Transverse colon (tissue), 4 donors: ENCODE data around the gene ACAD8. TPM values are rescaled to one million over a fixed set of nuclear protein-coding genes. Genes with fewer than 3 reads are reported as not detected.
"Not testable (repeated sequence)": the region's sequence is repeated elsewhere in the genome, so short reads cannot be mapped to it uniquely, and the experiment has no call there.

Experiments
- DNase-seq: peaks from one replicate; pipeline ENCODE4 v3.0.0-alpha.2; 2019
- H3K27ac ChIP-seq, 4 donors: fragments of 200-600 bp; sonication (generic); 2 replicates each; pipeline ENCODE4 v1.5.1; 2016 to 2018; ENCODE audit warnings: inconsistent platforms in 4 of 4
- H3K27me3 ChIP-seq: fragments of 200-600 bp; sonication (generic); 2 replicates; pipeline ENCODE4 v1.5.1; 2017; ENCODE audit warnings: inconsistent platforms
- H3K36me3 ChIP-seq, 4 donors: fragments of 200-600 bp; sonication (generic); 2 replicates each; pipeline ENCODE4 v1.5.1; 2017 to 2019; ENCODE audit warnings: inconsistent platforms in 4 of 4
- H3K4me1 ChIP-seq, 4 donors: fragments of 200-600 bp; sonication (generic); 2 replicates each; pipeline ENCODE4 v1.5.1; 2017 to 2020; ENCODE audit warnings: inconsistent platforms in 4 of 4
- H3K4me3 ChIP-seq, 4 donors: fragments of 200-600 bp; sonication (generic); 1 replicate in 1 of 4; 2 replicates in 3 of 4; pipeline versions ENCODE4 v1.5.1 to v1.6.1; 2017 to 2019; ENCODE audit warnings: inconsistent platforms in 4 of 4
- H3K9me3 ChIP-seq, 2 donors: fragments of 200-600 bp; sonication (generic); 2 replicates each; pipeline ENCODE4 v1.5.1; 2017 to 2019; ENCODE audit warnings: inconsistent platforms in 2 of 2
- CTCF ChIP-seq, 5 experiments: fragments of 200-600 bp in 3 of 5; fragments of 450-650 bp in 2 of 5; sonication (generic) in 3 of 5; IDR thresholded peaks; 1 replicate in 2 of 5; 2 replicates in 3 of 5; pipeline ENCODE4 v1.5.1; 2016 to 2017; ENCODE audit warnings: antibody characterized with exemption in 5 of 5, inconsistent platforms in 3 of 5, mild to moderate bottlenecking in 2 of 5, moderate library complexity in 1 of 5
- EP300 ChIP-seq: sonication (generic); formaldehyde crosslinking; IDR thresholded peaks from one replicate; pipeline ENCODE4 v1.6.1; 2017; ENCODE audit warnings: antibody characterized with exemption, low read depth
- POLR2A ChIP-seq: fragments of 450-650 bp; IDR thresholded peaks from one replicate; pipeline ENCODE4 v1.6.1; 2016; ENCODE audit warnings: antibody characterized with exemption, mild to moderate bottlenecking, moderate library complexity
- POLR2AphosphoS5 ChIP-seq, 3 donors: sonication (generic); formaldehyde crosslinking; IDR thresholded peaks; one replicate each; pipeline ENCODE4 v1.6.1; 2016; ENCODE audit warnings: antibody characterized with exemption in 3 of 3
- WGBS, 2 donors: methylation state at CpG; one replicate each; pipeline ENCODE4 v1.1.5; 2018; ENCODE audit warnings: low coverage in 1 of 2; 5-methylcytosine and 5-hydroxymethylcytosine counted together
- in situ Hi-C, 4 donors: fragments of 200-750 bp; cut with MboI; loops; one replicate each; pipeline versions ENCODE4 v1.15.0 to v1.15.1; 2017; ENCODE audit warnings: low sequenced_read_pairs in 3 of 4, low pct_ligation_motif_present in 1 of 4, low pct_unique_long_range_greater_than_20kb in 1 of 4
- intact Hi-C: fragments of 100-400 bp; cut with DNase I; formaldehyde crosslinking; loops from one replicate; pipeline ENCODE4 v1.15.1; 2023; ENCODE audit warnings: low total_unique reads
- total RNA-seq, 4 donors: library from RNA; depleted of rRNA; stranded (reverse); fragments of >200 nt; gene quantifications; one replicate each; pipeline ENCODE4 v1.1.0, GENCODE V29; 2016

The ACAD8 gene
- total RNA-seq, 4 donors from 2014 or later, result 34.8 to 59.1 (median 45.7) TPM

- H3K4me1 ChIP-seq, result no peaks in the 10 kb centered on the region
- H3K4me3 ChIP-seq, result no peak overlapping the region
- H3K27me3 ChIP-seq, result peaks cover 31% of the 10 kb centered on the region
- in situ Hi-C loops (no loop called here), intact Hi-C loops (no loop called here)
- TF ChIP-seq EP300, result no peak
- TF ChIP-seq POLR2A, result no peak
- TF ChIP-seq CTCF (IDR thresholded peaks at IDR 0.05), result no peak
- no peak for TF ChIP-seq POLR2AphosphoS5 (IDR thresholded peaks at IDR 0.05)
- WGBS, 2 donors, result 63 to 86% methylated on average over 3 to 16 of the region's 16 CpGs
- DNase-seq, result no peak
- no peaks in the 10 kb centered on the region for H3K36me3 ChIP-seq
- no peaks in the 10 kb centered on the region for H3K9me3 ChIP-seq
- H3K27ac ChIP-seq, result no peak overlapping the region
Measured at GRCh38 chr11:134283461-134284230, 30.3 kb downstream of the ACAD8 start.

- H3K4me3 ChIP-seq, intact Hi-C loops, H3K36me3 ChIP-seq, DNase-seq, in situ Hi-C loops, H3K27ac ChIP-seq, H3K4me1 ChIP-seq, H3K9me3 ChIP-seq: not testable (repeated sequence)
- WGBS, 2 donors, result 84 to 90% methylated on average over 5 of the region's 5 CpGs
- peaks cover 24% of the 10 kb centered on the region for H3K27me3 ChIP-seq
Measured at GRCh38 chr11:134284349-134284748, 31.0 kb downstream of the ACAD8 start.

- Histone ChIP-seq H3K4me1 (no peaks in the 10 kb centered on the region), H3K27me3 (peaks cover 4% of the 10 kb centered on the region), H3K27ac (no peak overlapping the region), H3K4me3 (no peak overlapping the region), H3K9me3 (no peaks in the 10 kb centered on the region), H3K36me3 (no peaks in the 10 kb centered on the region)
- TF ChIP-seq EP300 (no peak), POLR2A (no peak), POLR2AphosphoS5 (IDR thresholded peaks at IDR 0.05) (no peak), CTCF (IDR thresholded peaks at IDR 0.05) (no peak)
- in situ Hi-C loops (no loop called here), intact Hi-C loops (no loop called here)
- DNase-seq, result no peak
- WGBS, 2 donors, result 88 to 90% methylated on average over 5 to 10 of the region's 12 CpGs
Measured at GRCh38 chr11:134287561-134287960, 34.2 kb downstream of the ACAD8 start.

GRCh38 chr11:134288486-134288885, 35.1 kb downstream of the ACAD8 start:
- intact Hi-C loops, result no loop called here
- Histone ChIP-seq H3K27ac (no peak overlapping the region), H3K4me3 (no peak overlapping the region), H3K4me1 (no peaks in the 10 kb centered on the region), H3K9me3 (no peaks in the 10 kb centered on the region), H3K36me3 (no peaks in the 10 kb centered on the region), H3K27me3 (no peaks in the 10 kb centered on the region)
- TF ChIP-seq POLR2AphosphoS5 (IDR thresholded peaks at IDR 0.05) (no peak), CTCF (IDR thresholded peaks at IDR 0.05) (no peak), POLR2A (no peak), EP300 (no peak)
- no peak for DNase-seq
- in situ Hi-C loops, result no loop called here
- 92 to 94% methylated on average over 6 to 13 of the region's 13 CpGs for WGBS, 2 donors

GRCh38 chr11:134289167-134289566, 35.8 kb downstream of the ACAD8 start:
- DNase-seq, result no peak
- Histone ChIP-seq H3K27ac (no peak overlapping the region), H3K27me3 (no peaks in the 10 kb centered on the region), H3K36me3 (no peaks in the 10 kb centered on the region), H3K4me3 (no peak overlapping the region), H3K9me3 (no peaks in the 10 kb centered on the region), H3K4me1 (no peaks in the 10 kb centered on the region)
- TF ChIP-seq POLR2A, result no peak
- TF ChIP-seq EP300, result no peak
- no peak for TF ChIP-seq POLR2AphosphoS5 (IDR thresholded peaks at IDR 0.05)
- TF ChIP-seq CTCF (IDR thresholded peaks at IDR 0.05), result no peak
- WGBS, 2 donors, result 68 to 83% methylated on average over 4 of the region's 4 CpGs
- in situ Hi-C loops (no loop called here), intact Hi-C loops (no loop called here)
